Measurements from ENCODE around the gene AGTRAP. TPM values are rescaled to one million over a fixed set of nuclear protein-coding genes. Genes with fewer than 3 reads are reported as not detected.

Gene AGTRAP
- total and polyA plus RNA-seq, 2 of the 4 experiments (the other 2 are of a cell fraction), result 21.5 to 57.7 TPM

- TF ChIP-seq SMC3 (IDR thresholded peaks at IDR 0.05; ENCODE audit: low read depth, low read length), result no peak
- no peak for TF ChIP-seq RCOR1 (IDR thresholded peaks at IDR 0.05; ENCODE audit: insufficient replicate concordance, low read length)
- no peak for TF ChIP-seq MAZ (IDR thresholded peaks at IDR 0.05; ENCODE audit: borderline replicate concordance, low read depth, low read length)
- no peak for TF ChIP-seq CHD1 (IDR thresholded peaks at IDR 0.05; ENCODE audit: low read depth, low read length)
- no peak for TF ChIP-seq ELK1 (IDR thresholded peaks at IDR 0.05; ENCODE audit: borderline replicate concordance, low read depth, low read length)
- no peak for TF ChIP-seq NFE2L2 (IDR thresholded peaks at IDR 0.05; ENCODE audit: low read depth, low read length)
- no peak for TF ChIP-seq FOS (IDR thresholded peaks at IDR 0.05; ENCODE audit: low read depth, low read length)
- no peak for TF ChIP-seq RFX5 (IDR thresholded peaks at IDR 0.05; ENCODE audit: low read depth, low read length)
- TF ChIP-seq MAFK (IDR thresholded peaks at IDR 0.05; ENCODE audit: low read depth, low read length), result no peak
- TF ChIP-seq USF2 (IDR thresholded peaks at IDR 0.05; ENCODE audit: low read depth, low read length), result no peak
- no peak for TF ChIP-seq MXI1 (IDR thresholded peaks at IDR 0.05; ENCODE audit: borderline replicate concordance, low read depth, low read length)
- no peak for TF ChIP-seq CEBPB (IDR thresholded peaks at IDR 0.05; ENCODE audit: low read depth, low read length)
- TF ChIP-seq BHLHE40 (IDR thresholded peaks at IDR 0.05; ENCODE audit: low read depth, low read length), result no peak
- TF ChIP-seq CTCF (conservative IDR thresholded peaks at IDR 0.05; ENCODE audit: low read depth, low read length), result no peak
- no peak for TF ChIP-seq POLR2A (IDR thresholded peaks at IDR 0.05; ENCODE audit: low read depth, low read length)
- no peak for TF ChIP-seq RAD21 (IDR thresholded peaks at IDR 0.05; ENCODE audit: low read length)
- no peak overlapping the region for H2AK9ac ChIP-seq (replicated peaks; ENCODE audit: low read depth, low read length, poor library complexity)
- ChIA-PET POLR2A (ENCODE audit: unreplicated experiment) (no interaction called here), CTCF (no interaction called here)
- peaks cover 66% of the 10 kb centered on the region for H3K27me3 ChIP-seq (ENCODE audit: control insufficient read depth, insufficient read depth, low read length)
- H2BK120ac ChIP-seq (ENCODE audit: low read depth, low read length), result no peak overlapping the region
- no peak overlapping the region for H2BK20ac ChIP-seq (ENCODE audit: low read depth, low read length)
- H3K4me1 ChIP-seq (ENCODE audit: control insufficient read depth, insufficient read depth, low read length), result peaks cover 3% of the 10 kb centered on the region; the same call in 1 of the 2 replicates
- 0 out of 2 replicates have a peak, but pooled peaks cover 4% of the 10 kb centered on the region for H3K9me1 ChIP-seq (ENCODE audit: insufficient read depth, low read length)
- no peak for DNase-seq
- no peak overlapping the region for H3K23ac ChIP-seq (ENCODE audit: low read depth, low read length)
- H2BK15ac ChIP-seq (ENCODE audit: low read depth, low read length), result no peak overlapping the region
- no peak overlapping the region for H4K91ac ChIP-seq (ENCODE audit: insufficient read depth, low read depth, low read length)
- in situ Hi-C loops (cut with MboI; ENCODE audit: low sequenced_read_pairs), result no loop called here
- H4K20me1 ChIP-seq (ENCODE audit: insufficient read depth, low read length), result no peaks in the 10 kb centered on the region
- dilution Hi-C loops (cut with HindIII; ENCODE audit: low sequenced_read_pairs, unreplicated experiment), result no loop called here
- no peak overlapping the region for H3K4me3 ChIP-seq (ENCODE audit: insufficient read depth, low read depth, low read length)
- H3K4ac ChIP-seq (ENCODE audit: low read depth, low read length), result no peak overlapping the region
- H3K79me1 ChIP-seq (ENCODE audit: low read depth in 1 of 2, low read length in 2 of 2), result no peaks in the 10 kb centered on the region
- no peak overlapping the region for H4K5ac ChIP-seq (ENCODE audit: low read depth, low read length)
- no peak overlapping the region for H3K9ac ChIP-seq (ENCODE audit: low read depth, low read length)
- no peak overlapping the region for H3K18ac ChIP-seq (ENCODE audit: low read depth, low read length)
- H3K27ac ChIP-seq (ENCODE audit: insufficient read depth, low read length), result no peak overlapping the region
- WGBS, 2 experiments (ENCODE audit: extremely low coverage in 2 of 2, insufficient read length in 1 of 2), result 90% methylated on average over 3 of the region's 6 CpGs; no CpG with 5 or more reads in 1 of the 2 experiments
- intact Hi-C loops (cut with micrococcal nuclease), result no loop called here
- H3K9me3 ChIP-seq (ENCODE audit: control insufficient read depth, insufficient read depth, low read length), result no peaks in the 10 kb centered on the region
- no peak overlapping the region for H4K8ac ChIP-seq (ENCODE audit: low read depth in 2 of 2, low read length in 2 of 2)
- no TSS peak for BruUV-seq (replicated peaks)
- H3K36me3 ChIP-seq (ENCODE audit: control insufficient read depth, insufficient read depth, low read length), result no peaks in the 10 kb centered on the region
- H3K4me2 ChIP-seq (ENCODE audit: low read depth, low read length), result no peak overlapping the region
- H2AFZ ChIP-seq (replicated peaks; ENCODE audit: low read length, poor library complexity), result no peak overlapping the region
- H3K14ac ChIP-seq (replicated peaks; ENCODE audit: low read depth, low read length), result no peak overlapping the region
- ATAC-seq (ENCODE audit: low read depth), result no peak
- no peak overlapping the region for H2AK5ac ChIP-seq (ENCODE audit: low read depth, low read length)
- no peak overlapping the region for H2BK5ac ChIP-seq (ENCODE audit: low read depth, low read length, poor library complexity, severe bottlenecking)
- H3K56ac ChIP-seq (ENCODE audit: extremely low read depth, insufficient read depth, low read length), result no peak overlapping the region
Observed at GRCh38 chr1:11695861-11696260, 40.1 kb upstream of the AGTRAP start.

Measured in IMR-90 (cell line).